Measurements from ENCODE around the gene RBFOX2.

DNA sequence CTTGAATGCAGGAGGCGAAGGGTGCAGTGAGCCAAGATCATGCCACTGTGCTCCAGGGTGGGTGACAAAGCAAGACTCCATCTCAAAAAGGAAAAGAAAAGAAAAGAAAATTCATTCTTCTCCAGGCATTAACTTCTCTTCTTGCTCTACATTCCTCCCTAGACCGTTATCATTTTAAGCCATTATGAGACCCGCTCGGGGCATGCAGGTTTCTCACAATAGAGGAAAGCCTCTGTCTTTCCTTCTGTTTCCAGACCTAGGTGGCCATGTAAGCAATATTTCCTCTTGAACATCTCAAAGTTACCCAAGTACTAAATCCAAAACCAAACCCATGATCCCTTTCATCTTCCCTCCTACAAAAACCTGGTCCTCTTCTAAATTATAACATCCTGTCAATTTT, 139.6 kb downstream of the RBFOX2 start:
- TF ChIP-seq NR2C2 (IDR thresholded peaks at IDR 0.05; ENCODE audit: borderline replicate concordance, control insufficient read depth, insufficient read length, low read depth) (no peak), IKZF1 (conservative IDR thresholded peaks at IDR 0.05) (no peak), EZH2 (IDR thresholded peaks at IDR 0.05; ENCODE audit: borderline replicate concordance, control insufficient read depth, low read depth, low read length) (no peak), POLR2AphosphoS5 (IDR thresholded peaks at IDR 0.05; ENCODE audit: low read length) (no peak)

All from GM12878 (cell line).